Caco-2 (cell line): Measurements from ENCODE around the gene OR51F1. TPM values are rescaled to one million over a fixed set of nuclear protein-coding genes. Genes with fewer than 3 reads are reported as not detected.
"Not testable (repeated sequence)": the region's sequence is repeated elsewhere in the genome, so short reads cannot be mapped to it uniquely, and the experiment has no call there.

Source experiments
- BruUV-seq: library from RNA; stranded (reverse); fragments of 400-500 nt; replicated peaks from 2 replicates; lab custom pipeline; 2021; lab: Mats Ljungman, UMichigan
- CTCF ChIA-PET: fragments of 300-600 bp; sonication (Branson Sonifier 250); formaldehyde crosslinking; loops from one replicate; lab custom pipeline; 2022; ENCODE audit warnings: antibody characterized with exemption; lab: Charles Lee
- POLR2A ChIA-PET: fragments of 300-600 bp; sonication (Branson Sonifier 250); formaldehyde crosslinking; loops from one replicate; lab custom pipeline; 2022; ENCODE audit warnings: antibody characterized with exemption; lab: Charles Lee
- DNase-seq, 2 experiments: peaks; one replicate each; pipeline versions ENCODE4 v3.0.0 to v3.0.0-alpha.2; 2020 to 2022
- H3K27me3 ChIP-seq: replicated peaks from 2 replicates; pipeline ENCODE4 v1.6.0; 2011; ENCODE audit warnings: low read length; ENCODE audit not compliant: control insufficient read depth, insufficient read depth
- H3K36me3 ChIP-seq: 2 replicates; pipeline ENCODE4 v1.5.1; 2011; ENCODE audit warnings: low read length; ENCODE audit not compliant: control insufficient read depth, insufficient read depth
- H3K4me1 ChIP-seq: fragments of 250-450 bp; sonication (Bioruptor Pico); 2 replicates; pipeline ENCODE4 v1.5.1; 2020; ENCODE audit warnings: mild to moderate bottlenecking
- H3K4me3 ChIP-seq: 2 replicates; pipeline ENCODE4 v1.5.1; 2011; ENCODE audit warnings: low read depth, mild to moderate bottlenecking, control low read depth, low read length
- H3K9me3 ChIP-seq: fragments of 250-450 bp; sonication (Bioruptor Pico); 2 replicates; pipeline ENCODE4 v1.5.1; 2020; ENCODE audit warnings: mild to moderate bottlenecking, moderate library complexity
- H3K27ac Mint-ChIP-seq: one replicate; pipeline ENCODE4 v1.8.0; 2022; ENCODE audit warnings: mixed read lengths; ENCODE audit not compliant: unreplicated experiment
- H3K27me3 Mint-ChIP-seq: one replicate; pipeline ENCODE4 v1.8.0; 2022; ENCODE audit warnings: mixed read lengths; ENCODE audit not compliant: insufficient read depth, unreplicated experiment
- H3K36me3 Mint-ChIP-seq: one replicate; pipeline ENCODE4 v1.8.0; 2022; ENCODE audit warnings: mild to moderate bottlenecking, mixed read lengths; ENCODE audit not compliant: insufficient read depth, unreplicated experiment
- H3K4me1 Mint-ChIP-seq: one replicate; pipeline ENCODE4 v1.8.0; 2022; ENCODE audit warnings: low read depth, mixed read lengths; ENCODE audit not compliant: unreplicated experiment
- H3K4me3 Mint-ChIP-seq: one replicate; pipeline ENCODE4 v1.8.0; 2022; ENCODE audit warnings: mild to moderate bottlenecking, moderate library complexity, mixed read lengths; ENCODE audit not compliant: unreplicated experiment
- H3K9me3 Mint-ChIP-seq: one replicate; pipeline ENCODE4 v1.8.0; 2022; ENCODE audit warnings: mixed read lengths; ENCODE audit not compliant: unreplicated experiment
- intact Hi-C: fragments of 100-400 bp; cut with micrococcal nuclease; formaldehyde crosslinking; loops from one replicate; pipeline ENCODE4 v1.10.0; 2022; ENCODE audit not compliant: unreplicated experiment
- total RNA-seq: library from RNA; stranded (reverse); gene quantifications from 2 replicates; pipeline ENCODE4 v1.2.3, GENCODE V29; 2022
- TF ChIP-seq, protein P1 (sequence below), 2 experiments: fragments of 200-600 bp in 1 of 2; IDR thresholded peaks; 1 replicate in 1 of 2; 2 replicates in 1 of 2; pipeline versions ENCODE4 v1.5.1 to v1.8.0; 2011 to 2022; ENCODE audit warnings: antibody characterized with exemption in 1 of 2, control low read depth in 1 of 2, inconsistent platforms in 1 of 2, low read depth in 1 of 2, low read length in 1 of 2, mild to moderate bottlenecking in 1 of 2, moderate library complexity in 1 of 2; ENCODE audit not compliant: insufficient read depth in 1 of 2, severe bottlenecking in 1 of 2, unreplicated experiment in 1 of 2

OR51F1 gene
- total RNA-seq, 1 experiment from 2014 or later, result not detected

DNA sequence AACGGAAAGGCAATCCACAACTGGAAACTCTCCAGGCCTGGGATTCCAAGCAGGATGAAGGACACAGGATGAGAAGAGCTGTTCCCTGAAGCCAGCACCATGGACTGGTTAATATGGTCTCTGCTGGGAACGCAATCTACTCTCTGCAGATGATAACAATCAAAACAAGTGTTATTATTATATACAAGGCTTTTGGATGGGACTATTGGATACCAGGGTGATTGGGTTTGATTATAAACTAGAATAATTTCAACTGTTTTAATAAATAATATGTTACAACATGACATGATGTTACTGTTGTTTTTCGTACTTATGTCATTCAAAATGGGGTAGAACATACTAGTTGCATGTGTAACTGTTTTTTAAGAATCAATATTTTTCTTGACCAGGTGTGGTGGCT lies 34.5 kb upstream of the OR51F1 start, which contains the start of gene OR52R1:
Gene OR52R1, minus strand, starts transcription at position 101 of the 400 bp plus-strand sequence. Its CDS starts 0 bp downstream, at position 101.
- H3K27me3 ChIP-seq, result no peaks in the 10 kb centered on the region
- H3K36me3 Mint-ChIP-seq, result no peaks in the 10 kb centered on the region
- POLR2A ChIA-PET, result no interaction called here
- H3K27ac Mint-ChIP-seq, result no peak within 1 kb of the TSS
- peaks cover 5% of the 10 kb centered on the region for H3K27me3 Mint-ChIP-seq
- no peaks in the 10 kb centered on the region for H3K9me3 Mint-ChIP-seq
- H3K4me3 ChIP-seq, result no peak within 1 kb of the TSS
- DNase-seq, result no peak
- H3K9me3 ChIP-seq, result no peaks in the 10 kb centered on the region
- CTCF ChIA-PET, result no interaction called here
- no peaks in the 10 kb centered on the region for H3K4me1 ChIP-seq
- TF ChIP-seq, protein P1, sequence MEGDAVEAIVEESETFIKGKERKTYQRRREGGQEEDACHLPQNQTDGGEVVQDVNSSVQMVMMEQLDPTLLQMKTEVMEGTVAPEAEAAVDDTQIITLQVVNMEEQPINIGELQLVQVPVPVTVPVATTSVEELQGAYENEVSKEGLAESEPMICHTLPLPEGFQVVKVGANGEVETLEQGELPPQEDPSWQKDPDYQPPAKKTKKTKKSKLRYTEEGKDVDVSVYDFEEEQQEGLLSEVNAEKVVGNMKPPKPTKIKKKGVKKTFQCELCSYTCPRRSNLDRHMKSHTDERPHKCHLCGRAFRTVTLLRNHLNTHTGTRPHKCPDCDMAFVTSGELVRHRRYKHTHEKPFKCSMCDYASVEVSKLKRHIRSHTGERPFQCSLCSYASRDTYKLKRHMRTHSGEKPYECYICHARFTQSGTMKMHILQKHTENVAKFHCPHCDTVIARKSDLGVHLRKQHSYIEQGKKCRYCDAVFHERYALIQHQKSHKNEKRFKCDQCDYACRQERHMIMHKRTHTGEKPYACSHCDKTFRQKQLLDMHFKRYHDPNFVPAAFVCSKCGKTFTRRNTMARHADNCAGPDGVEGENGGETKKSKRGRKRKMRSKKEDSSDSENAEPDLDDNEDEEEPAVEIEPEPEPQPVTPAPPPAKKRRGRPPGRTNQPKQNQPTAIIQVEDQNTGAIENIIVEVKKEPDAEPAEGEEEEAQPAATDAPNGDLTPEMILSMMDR (IDR thresholded peaks at IDR 0.05; ENCODE audit: insufficient read depth in 1 of 2, low read depth in 1 of 2, low read length in 1 of 2, severe bottlenecking in 1 of 2, unreplicated experiment in 1 of 2), result no peak
- no TSS peak for BruUV-seq
- no peaks in the 10 kb centered on the region for H3K4me1 Mint-ChIP-seq
- intact Hi-C loops, result no loop called here
- H3K36me3 ChIP-seq, result no peaks in the 10 kb centered on the region
- H3K4me3 Mint-ChIP-seq, result no peak within 1 kb of the TSS

DNA sequence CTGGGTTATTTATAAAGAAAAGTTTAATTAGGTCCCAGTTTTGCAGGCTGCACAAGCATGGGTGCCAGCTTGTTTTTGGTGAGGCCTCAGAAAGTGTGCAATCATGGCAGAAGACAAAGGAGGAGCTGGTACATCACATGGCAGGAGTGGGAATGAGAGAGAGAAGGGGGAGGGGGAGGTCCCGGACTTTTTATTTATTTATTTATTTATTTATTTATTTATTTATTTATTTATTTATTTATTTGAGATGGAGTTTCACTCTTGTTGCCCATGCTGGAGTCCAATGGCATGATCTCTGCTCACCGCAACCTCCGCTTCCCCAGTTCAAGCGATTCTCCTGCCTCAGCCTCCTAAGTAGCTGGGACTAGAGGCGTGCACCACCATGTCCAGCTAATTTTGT lies 31.6 kb upstream of the OR51F1 start:
- BruUV-seq, H3K4me1 ChIP-seq, H3K4me1 Mint-ChIP-seq, intact Hi-C loops, CTCF ChIA-PET, H3K9me3 Mint-ChIP-seq, H3K27ac Mint-ChIP-seq, POLR2A ChIA-PET, H3K4me3 ChIP-seq, H3K27me3 Mint-ChIP-seq, H3K27me3 ChIP-seq, H3K9me3 ChIP-seq, H3K36me3 Mint-ChIP-seq, DNase-seq, H3K36me3 ChIP-seq, H3K4me3 Mint-ChIP-seq: not testable (repeated sequence)

DNA sequence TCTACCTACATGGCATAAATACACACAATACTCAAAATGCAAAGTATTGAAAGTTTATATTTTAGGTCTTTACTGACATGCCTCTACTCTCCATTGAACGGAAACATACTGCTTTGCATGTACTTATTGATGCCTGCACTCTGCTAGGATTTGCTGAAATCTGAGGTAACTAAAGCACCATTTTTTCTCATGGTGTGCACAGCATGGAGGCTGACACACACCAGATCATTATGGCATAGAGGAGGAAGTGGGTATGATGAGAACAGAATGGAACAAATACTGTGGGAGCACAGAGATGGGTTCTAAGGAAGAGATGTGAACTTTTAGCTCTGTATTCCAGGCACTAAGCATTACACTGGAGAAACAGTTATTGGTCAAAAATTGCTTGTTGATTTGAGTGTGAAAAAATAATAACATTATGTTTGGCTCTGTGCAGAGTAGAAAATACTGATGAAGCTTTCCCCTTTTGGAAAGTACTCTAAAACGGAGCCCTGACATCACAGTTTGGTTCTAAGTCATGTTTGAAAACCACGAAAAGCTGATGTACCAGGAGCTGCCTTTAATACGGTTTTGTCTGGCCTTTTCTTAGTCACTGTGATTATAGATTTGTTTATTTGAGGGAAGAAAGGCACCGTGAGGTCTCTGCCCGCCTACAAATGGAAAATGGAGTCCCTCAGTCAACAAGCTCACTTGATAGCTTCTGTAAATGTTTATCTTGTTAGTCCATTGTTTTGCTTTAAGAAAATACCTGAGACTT lies 28.9 kb upstream of the OR51F1 start:
- no peak overlapping the region for H3K4me3 Mint-ChIP-seq
- Histone ChIP-seq H3K9me3 (no peaks in the 10 kb centered on the region), H3K27me3 (no peaks in the 10 kb centered on the region), H3K36me3 (no peaks in the 10 kb centered on the region), H3K4me1 (no peaks in the 10 kb centered on the region), H3K4me3 (no peak overlapping the region)
- ChIA-PET CTCF (no interaction called here), POLR2A (no interaction called here)
- no peak for DNase-seq
- peaks cover 2% of the 10 kb centered on the region for H3K27me3 Mint-ChIP-seq
- H3K27ac Mint-ChIP-seq, result no peak overlapping the region
- intact Hi-C loops, result no loop called here
- no TSS peak for BruUV-seq
- no peaks in the 10 kb centered on the region for H3K4me1 Mint-ChIP-seq
- TF ChIP-seq, protein P1 (IDR thresholded peaks at IDR 0.05; ENCODE audit: insufficient read depth in 1 of 2, low read depth in 1 of 2, low read length in 1 of 2, severe bottlenecking in 1 of 2, unreplicated experiment in 1 of 2), result no peak
- no peaks in the 10 kb centered on the region for H3K36me3 Mint-ChIP-seq
- H3K9me3 Mint-ChIP-seq, result no peaks in the 10 kb centered on the region
